Prostate gland (tissue), 2 donors: Measurements from ENCODE around the gene JMJD1C. TPM values are rescaled to one million over a fixed set of nuclear protein-coding genes. Genes with fewer than 3 reads are reported as not detected.

Experiments used
- DNase-seq: peaks from one replicate; pipeline ENCODE4 v3.0.0-alpha.2; 2019; ENCODE audit warnings: low spot score
- H3K27ac ChIP-seq, 2 donors: fragments of 200-600 bp; sonication (generic); 2 replicates each; pipeline ENCODE4 v1.5.1; 2017 to 2019
- H3K27me3 ChIP-seq: fragments of 200-600 bp; sonication (generic); replicated peaks from 2 replicates; pipeline ENCODE4 v1.5.1; 2019; ENCODE audit not compliant: insufficient read depth
- H3K36me3 ChIP-seq, 2 donors: fragments of 200-600 bp; sonication (generic); 1 replicate in 1 of 2; 2 replicates in 1 of 2; pipeline versions ENCODE4 v1.5.1 to v1.8.1; 2017 to 2019
- H3K4me1 ChIP-seq: fragments of 200-600 bp; sonication (generic); replicated peaks from 2 replicates; pipeline ENCODE4 v1.5.1; 2019
- H3K4me3 ChIP-seq, 2 donors: fragments of 200-600 bp; sonication (generic); 2 replicates each; pipeline ENCODE4 v1.5.1; 2017 to 2019
- H3K9me3 ChIP-seq: fragments of 200-600 bp; sonication (generic); 2 replicates; pipeline ENCODE4 v1.5.1; 2017
- CTCF ChIP-seq, 4 experiments: fragments of 200-600 bp in 2 of 4; fragments of 450-650 bp in 2 of 4; sonication (generic) in 2 of 4; IDR thresholded peaks; 1 replicate in 3 of 4; 2 replicates in 1 of 4; pipeline ENCODE4 v1.5.1; 2016 to 2019; ENCODE audit warnings: antibody characterized with exemption in 4 of 4, mild to moderate bottlenecking in 2 of 4, moderate library complexity in 2 of 4
- POLR2A ChIP-seq: fragments of 450-650 bp; IDR thresholded peaks from one replicate; pipeline ENCODE4 v1.6.1; 2016; ENCODE audit warnings: antibody characterized with exemption, mild to moderate bottlenecking
- POLR2AphosphoS5 ChIP-seq: sonication (generic); formaldehyde crosslinking; IDR thresholded peaks from one replicate; pipeline ENCODE4 v1.6.1; 2017; ENCODE audit warnings: antibody characterized with exemption
- WGBS: methylation state at CpG from one replicate; pipeline ENCODE4 v1.1.5; 2018; 5-methylcytosine and 5-hydroxymethylcytosine counted together
- intact Hi-C: fragments of 100-400 bp; cut with DNase I; formaldehyde crosslinking; loops from one replicate; pipeline ENCODE4 v1.14.2; 2022
- total RNA-seq, 2 donors: library from RNA; depleted of rRNA; stranded (reverse); fragments of >200 nt; gene quantifications; one replicate each; pipeline ENCODE4 v1.1.0, GENCODE V29; 2016

The JMJD1C gene
- total RNA-seq, 2 donors from 2014 or later, result 66.9 to 97.9 TPM

DNA sequence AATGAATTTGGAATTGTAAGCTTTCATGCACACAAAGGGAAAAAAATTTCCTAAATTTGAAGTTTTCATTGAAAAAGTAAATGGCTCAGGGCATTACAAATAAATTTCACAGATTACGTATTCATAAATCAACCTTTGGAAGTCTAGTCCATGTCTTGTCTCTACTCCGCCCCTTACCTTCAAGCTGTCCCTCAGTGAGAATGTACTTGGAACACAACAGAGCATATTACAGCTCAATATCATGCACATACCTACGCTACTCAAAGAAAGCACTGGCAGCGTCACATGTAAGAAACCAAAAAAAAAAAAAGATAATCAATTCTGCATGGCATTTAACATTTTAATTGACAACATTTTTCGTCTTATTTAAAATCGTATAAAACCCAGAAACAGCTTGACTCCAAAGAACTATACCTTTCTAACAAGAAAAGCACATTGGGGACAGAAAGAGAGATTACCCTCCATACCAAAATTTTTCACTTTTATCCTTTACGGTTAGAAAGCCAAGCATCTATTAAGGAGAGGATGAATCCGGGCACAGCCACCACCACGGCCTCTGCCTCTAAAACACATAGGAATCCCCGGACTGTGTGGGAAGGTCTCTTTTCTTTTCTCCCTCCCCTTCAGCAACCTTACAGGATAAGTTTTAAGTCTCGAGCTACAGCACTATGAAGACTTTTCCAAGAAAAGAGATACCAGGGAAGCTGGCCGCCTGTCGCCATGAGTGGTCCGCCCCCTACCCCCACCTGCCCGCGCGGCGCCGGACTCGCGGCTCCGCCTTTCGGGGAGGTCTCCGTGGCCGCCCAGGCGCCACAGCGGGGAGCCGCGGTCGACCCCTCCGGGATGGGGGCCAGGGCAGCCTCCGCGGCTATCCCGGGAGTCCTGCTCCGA is 1.1 kb downstream of the JMJD1C start:
- TF ChIP-seq POLR2A (no peak), CTCF (IDR thresholded peaks at IDR 0.05) (no peak), POLR2AphosphoS5 (no peak)
- WGBS, result 7% methylated on average over 35 of the region's 35 CpGs
- intact Hi-C loops, result loop anchor here (5.0 kb wide), 3 partner anchors 163 to 248 kb away; no protein-coding TSS in a partner anchor
- Histone ChIP-seq H3K27ac (peak overlapping the region; percentile 96 to 97), H3K36me3 (no peaks in the 10 kb centered on the region), H3K4me1 (peaks cover 3% of the 10 kb centered on the region), H3K9me3 (no peaks in the 10 kb centered on the region), H3K4me3 (peak overlapping the region; percentile 80 to 85), H3K27me3 (no peaks in the 10 kb centered on the region)
- no peak for DNase-seq

DNA sequence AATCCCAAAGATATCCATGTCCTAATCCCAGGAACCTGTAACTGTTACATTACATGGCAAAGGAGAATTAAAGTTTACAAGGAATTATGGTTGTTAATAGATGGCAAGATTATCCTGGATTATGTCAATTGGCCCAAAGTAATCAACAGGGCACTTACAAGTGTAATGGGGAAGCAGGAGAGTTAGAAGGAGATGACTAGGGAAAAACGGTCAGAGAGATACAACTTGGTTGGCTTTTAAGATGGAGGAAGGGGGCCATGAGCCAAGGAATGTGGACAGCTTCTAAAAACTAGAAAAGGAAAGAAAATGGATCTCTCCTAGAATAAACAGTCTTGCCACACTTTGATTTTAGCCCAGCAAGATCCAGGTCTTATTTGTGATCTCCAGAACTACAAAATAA is 3.3 kb downstream of the JMJD1C start:
- Histone ChIP-seq H3K4me1 (peaks cover 3% of the 10 kb centered on the region), H3K27me3 (no peaks in the 10 kb centered on the region), H3K27ac (no peak overlapping the region), H3K36me3 (no peaks in the 10 kb centered on the region), H3K4me3 (no peak overlapping the region), H3K9me3 (no peaks in the 10 kb centered on the region)
- WGBS, result 73% methylated on average over 1 of the region's 1 CpG
- no peak for DNase-seq
- intact Hi-C loops, result no loop called here
- TF ChIP-seq CTCF (IDR thresholded peaks at IDR 0.05) (no peak), POLR2A (no peak), POLR2AphosphoS5 (no peak)

- no peaks in the 10 kb centered on the region for H3K27me3 ChIP-seq
- no peak overlapping the region for H3K4me3 ChIP-seq
- H3K9me3 ChIP-seq, result no peaks in the 10 kb centered on the region
- intact Hi-C loops, result no loop called here
- no peaks in the 10 kb centered on the region for H3K4me1 ChIP-seq
- 94% methylated on average over 2 of the region's 2 CpGs for WGBS
- no peaks in the 10 kb centered on the region for H3K36me3 ChIP-seq
- H3K27ac ChIP-seq, result no peak overlapping the region
- DNase-seq, result no peak
- TF ChIP-seq POLR2A (no peak), CTCF (IDR thresholded peaks at IDR 0.05) (no peak), POLR2AphosphoS5 (no peak)
These were observed 7.6 kb downstream of the JMJD1C start for GRCh38 chr10:63458177-63458576.

DNA sequence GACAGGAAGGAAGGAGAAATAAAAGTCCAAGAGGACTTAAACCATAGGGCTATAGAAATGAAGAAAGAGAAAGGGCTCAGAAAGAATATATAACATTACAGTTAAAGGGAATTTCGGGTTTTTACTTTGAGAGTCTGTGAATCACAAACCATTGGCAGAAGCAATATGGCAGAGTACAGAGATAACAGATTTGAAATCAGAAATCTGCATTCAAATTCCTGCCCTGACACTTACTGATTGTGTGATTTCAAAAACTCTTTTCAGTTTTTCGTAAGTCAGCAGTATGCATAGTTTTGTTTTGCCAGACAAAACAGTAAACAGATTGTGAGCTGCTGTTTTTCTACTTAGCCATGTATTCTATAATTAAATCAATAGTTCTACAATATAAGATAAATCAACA is 8.2 kb downstream of the JMJD1C start:
- no peaks in the 10 kb centered on the region for H3K36me3 ChIP-seq
- DNase-seq, result no peak
- intact Hi-C loops, result no loop called here
- no peak overlapping the region for H3K27ac ChIP-seq
- no peaks in the 10 kb centered on the region for H3K4me1 ChIP-seq
- TF ChIP-seq CTCF (IDR thresholded peaks at IDR 0.05) (no peak), POLR2A (no peak), POLR2AphosphoS5 (no peak)
- no peaks in the 10 kb centered on the region for H3K9me3 ChIP-seq
- H3K27me3 ChIP-seq, result no peaks in the 10 kb centered on the region
- H3K4me3 ChIP-seq, result no peak overlapping the region
- 88% methylated on average over 2 of the region's 2 CpGs for WGBS
